Stimulated activated CD8-positive, alpha-beta memory T cell treated with anti-CD3 and anti-CD28 coated beads, Interleukin-12 subunit alpha, Interleukin-12 subunit beta, amount 100 ng/mL, for 24 hours (primary cell): ENCODE results near the gene RAD23B.
A peak's percentile ranks its signal among the peaks of the same experiment; 100 is the strongest.

Experiments used
- DNase-seq: peaks from one replicate; pipeline ENCODE4 v3.0.0-alpha.2; 2020; ENCODE audit errors: extremely low read depth

The RAD23B gene

GRCh38 chr9:107334103-107334776 lies 51.2 kb downstream of the RAD23B start:
- DNase-seq: no peak

GRCh38 chr9:107335331-107335730 lies 52.3 kb downstream of the RAD23B start:
- no peak for DNase-seq

- DNase-seq: no peak
Observed at GRCh38 chr9:107336718-107337360, 53.8 kb downstream of the RAD23B start.

- DNase-seq: no peak
Observed at GRCh38 chr9:107337676-107338590, 54.9 kb downstream of the RAD23B start.

- no peak for DNase-seq
Observed at GRCh38 chr9:107338911-107339659, 56.0 kb downstream of the RAD23B start.

GRCh38 chr9:107340920-107341632 lies 58.0 kb downstream of the RAD23B start:
- peak; percentile 56 for DNase-seq

- no peak for DNase-seq
Observed at GRCh38 chr9:107342476-107343161, 59.5 kb downstream of the RAD23B start.

GRCh38 chr9:107345327-107345726 lies 62.2 kb downstream of the RAD23B start:
- no peak for DNase-seq

GRCh38 chr9:107348836-107349235 lies 65.8 kb downstream of the RAD23B start:
- no peak for DNase-seq

GRCh38 chr9:107350443-107350842 lies 67.4 kb downstream of the RAD23B start:
- DNase-seq: no peak

GRCh38 chr9:107351382-107352045 lies 68.4 kb downstream of the RAD23B start:
- no peak for DNase-seq

GRCh38 chr9:107355394-107355793 lies 72.3 kb downstream of the RAD23B start:
- no peak for DNase-seq

- DNase-seq: no peak
Observed at GRCh38 chr9:107358986-107359385, 75.9 kb downstream of the RAD23B start.

- DNase-seq: no peak
Observed at GRCh38 chr9:107360098-107360497, 77.0 kb downstream of the RAD23B start.

GRCh38 chr9:107361816-107362215 lies 78.7 kb downstream of the RAD23B start:
- DNase-seq: no peak

- DNase-seq: no peak
Observed at GRCh38 chr9:107363516-107364152, 80.6 kb downstream of the RAD23B start.

GRCh38 chr9:107367727-107368502 lies 84.8 kb downstream of the RAD23B start:
- DNase-seq: no peak

- DNase-seq: no peak
Observed at GRCh38 chr9:107368696-107369095, 85.6 kb downstream of the RAD23B start.

GRCh38 chr9:107373809-107374208 lies 90.7 kb downstream of the RAD23B start:
- no peak for DNase-seq
